GM21576 (cell line): Measurements from ENCODE around the gene PSME2.

Experiments used
- ATAC-seq: cut with Tn5 transposase; IDR thresholded peaks from one replicate; pipeline ENCODE4 v1.9.1; 2021; ENCODE audit warnings: mild to moderate bottlenecking, moderate library complexity; ENCODE audit not compliant: unreplicated experiment

The PSME2 gene

GRCh38 chr14:24156840-24157239 lies 10.4 kb upstream of the PSME2 start:
- no peak for ATAC-seq

GRCh38 chr14:24155100-24155499 lies 8.7 kb upstream of the PSME2 start:
- no peak for ATAC-seq

- ATAC-seq: no peak
These were observed 5.1 kb upstream of the PSME2 start for GRCh38 chr14:24151404-24152080.

- no peak for ATAC-seq
These were observed 4.6 kb upstream of the PSME2 start for GRCh38 chr14:24150993-24151392.

DNA sequence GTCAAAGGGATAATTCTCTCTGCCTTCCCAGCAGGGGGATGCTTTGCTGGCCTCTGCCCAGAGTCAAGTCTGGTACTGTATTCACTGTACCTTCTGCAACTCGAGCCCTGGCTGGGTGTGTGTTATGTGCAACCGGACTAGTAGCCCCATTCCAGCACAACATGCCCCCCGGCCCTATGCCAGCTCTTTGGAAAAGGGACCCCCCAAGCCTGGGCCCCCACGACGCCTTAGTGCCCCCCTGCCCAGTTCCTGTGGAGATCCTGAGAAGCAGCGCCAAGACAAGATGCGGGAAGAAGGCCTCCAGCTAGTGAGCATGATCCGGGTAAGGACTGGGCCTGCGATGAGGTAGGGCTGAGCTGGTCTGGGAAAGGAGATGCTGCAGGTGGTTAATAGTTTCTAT lies 4.2 kb upstream of the PSME2 start:
- ATAC-seq: no peak

DNA sequence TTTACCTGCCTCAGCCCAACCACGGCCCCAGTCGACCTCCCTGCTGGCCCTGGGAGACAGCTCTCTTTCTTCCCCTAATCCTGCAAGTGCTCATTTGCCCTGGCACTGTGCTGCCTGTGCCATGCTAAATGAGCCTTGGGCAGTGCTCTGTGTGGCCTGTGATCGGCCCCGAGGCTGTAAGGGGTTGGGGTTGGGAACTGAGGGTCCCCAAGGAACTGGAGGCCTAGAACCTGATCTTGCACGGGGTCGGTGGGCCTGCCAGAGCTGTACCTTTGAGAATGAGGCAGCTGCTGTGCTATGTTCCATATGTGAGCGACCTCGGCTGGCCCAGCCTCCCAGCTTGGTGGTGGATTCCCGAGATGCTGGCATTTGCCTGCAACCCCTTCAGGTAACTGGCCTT lies 3.7 kb upstream of the PSME2 start:
- no peak for ATAC-seq

GRCh38 chr14:24149302-24149969 lies 3.0 kb upstream of the PSME2 start:
- no peak for ATAC-seq

- ATAC-seq: no peak
These were observed 1.5 kb upstream of the PSME2 start for GRCh38 chr14:24147761-24148428.

GRCh38 chr14:24146978-24147760 lies 759 bp upstream of the PSME2 start, which contains the start of gene RNF31:
Gene RNF31, plus strand, starts transcription at chr14:24147498. Its CDS starts 201 bp downstream, at chr14:24147699.
- ATAC-seq: peak; percentile 85

DNA sequence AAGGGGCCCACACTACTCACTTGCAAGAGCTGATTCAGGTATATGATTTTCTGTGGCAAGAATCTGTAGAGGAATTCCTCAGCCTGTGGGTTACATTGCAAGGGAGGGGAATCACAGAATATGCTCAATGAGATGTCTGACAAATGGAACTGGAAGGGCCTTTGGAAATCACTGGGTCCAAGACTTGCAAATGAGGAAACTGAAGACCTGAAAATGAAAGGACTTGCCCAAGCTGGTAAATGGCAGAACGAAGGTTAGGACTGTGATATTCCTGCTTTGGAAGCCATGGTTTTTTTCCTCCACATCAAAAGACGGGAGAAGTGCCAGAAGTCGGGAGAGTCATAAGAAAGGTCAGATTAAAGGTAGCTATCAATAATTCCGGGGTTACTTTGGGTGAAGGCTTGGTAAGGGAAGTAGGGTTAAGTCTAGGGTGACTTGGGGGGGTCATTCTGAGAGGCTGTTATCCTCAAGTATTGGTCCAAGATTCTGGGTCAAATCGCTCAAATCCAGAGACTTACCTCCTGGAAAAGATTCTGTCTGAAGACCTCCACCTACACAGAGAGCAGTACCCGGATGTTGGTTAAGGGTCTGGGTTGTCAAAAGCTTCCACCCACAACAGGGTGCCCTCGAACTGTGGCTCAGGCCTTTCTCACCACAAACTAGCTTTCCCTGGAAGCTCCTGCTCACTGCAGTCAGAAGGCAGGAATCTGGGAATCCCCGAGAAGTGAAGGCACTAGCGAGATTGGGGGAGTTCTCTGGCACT lies 539 bp downstream of the PSME2 start:
- ATAC-seq: no peak

DNA sequence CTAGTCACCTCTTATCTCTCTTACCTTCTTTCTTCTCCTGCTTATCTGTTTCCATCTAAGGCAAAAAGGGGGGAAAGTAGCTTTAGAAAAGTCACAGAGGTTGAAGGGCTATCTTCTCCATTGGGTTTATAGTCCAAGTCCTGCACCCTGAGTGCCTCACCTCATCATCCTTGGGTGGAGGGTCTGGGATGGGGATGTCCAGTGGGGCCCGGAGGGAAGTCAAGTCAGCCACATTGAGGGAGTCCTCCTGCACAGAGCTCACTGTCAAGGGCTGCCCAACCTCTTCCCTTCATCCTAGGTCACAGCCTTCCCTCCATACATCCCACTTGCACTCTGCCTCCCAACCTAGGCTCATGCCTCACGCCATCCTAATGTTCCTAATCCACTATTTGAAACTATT lies 1.2 kb downstream of the PSME2 start:
- ATAC-seq: no peak

DNA sequence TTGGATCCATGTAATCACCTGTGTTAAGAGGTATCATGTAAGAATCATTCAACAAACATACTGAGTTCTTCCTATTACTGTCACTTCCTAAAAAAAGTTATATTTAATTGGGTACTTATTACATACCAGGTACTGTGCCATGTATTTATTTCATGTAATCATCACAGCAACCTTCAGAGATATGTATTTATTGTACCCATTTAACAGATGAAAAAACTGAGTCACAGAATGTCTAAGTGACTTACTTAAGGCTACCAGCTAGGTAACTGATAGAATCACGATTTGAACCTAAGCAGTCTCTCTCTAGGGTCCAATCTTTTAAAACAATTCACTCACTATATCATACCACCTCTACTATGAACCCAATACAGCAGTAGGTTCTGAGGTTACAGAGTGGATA lies 2.0 kb downstream of the PSME2 start:
- no peak for ATAC-seq

- ATAC-seq: no peak
These were observed 2.9 kb downstream of the PSME2 start for GRCh38 chr14:24143511-24143910.

DNA sequence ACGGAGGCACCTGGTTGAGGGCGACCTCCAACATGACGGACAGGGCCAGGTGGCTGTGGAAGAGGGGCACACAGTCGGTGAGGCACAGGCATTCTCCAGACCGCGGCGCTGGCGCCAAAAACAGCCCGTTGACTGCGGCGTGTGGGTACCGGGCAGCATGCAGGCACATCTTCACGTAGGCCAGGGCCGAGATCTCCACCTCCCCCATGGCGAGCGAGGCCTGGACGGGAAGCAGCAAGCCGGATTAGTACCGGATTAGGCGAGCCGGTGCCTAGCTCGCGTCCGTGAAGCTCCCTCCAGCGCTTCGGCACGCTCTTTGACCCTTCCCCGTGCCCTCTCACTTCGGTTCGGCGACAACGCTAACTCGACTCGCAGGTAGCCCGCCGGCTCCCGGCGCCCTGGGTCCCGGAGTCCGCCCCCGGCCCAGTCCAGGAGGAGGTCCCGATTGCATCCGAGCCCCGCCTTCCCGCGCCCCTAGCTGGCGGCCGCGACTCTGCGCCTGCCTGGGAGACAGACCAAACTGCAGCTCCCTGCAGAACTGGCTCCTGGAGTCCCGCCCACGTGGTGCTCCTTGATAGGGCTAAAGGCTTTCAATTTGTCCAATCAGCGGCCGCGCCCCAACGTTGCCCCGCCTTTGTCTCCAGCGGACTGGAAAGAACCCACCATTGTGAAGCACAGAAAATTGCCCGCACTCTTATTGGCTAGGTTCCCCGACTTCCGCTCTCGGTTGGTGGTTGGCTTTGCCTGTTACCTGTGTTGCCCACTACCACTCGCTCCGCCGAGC lies 5.1 kb downstream of the PSME2 start, which contains the start of gene EMC9:
Gene EMC9 (minus strand): TSS at position 495 of the 784 bp plus-strand sequence. CDS start 287 bp downstream, at position 208.
- ATAC-seq: peak; percentile 85

- no peak for ATAC-seq
These were observed 7.0 kb downstream of the PSME2 start for GRCh38 chr14:24139272-24139934.

DNA sequence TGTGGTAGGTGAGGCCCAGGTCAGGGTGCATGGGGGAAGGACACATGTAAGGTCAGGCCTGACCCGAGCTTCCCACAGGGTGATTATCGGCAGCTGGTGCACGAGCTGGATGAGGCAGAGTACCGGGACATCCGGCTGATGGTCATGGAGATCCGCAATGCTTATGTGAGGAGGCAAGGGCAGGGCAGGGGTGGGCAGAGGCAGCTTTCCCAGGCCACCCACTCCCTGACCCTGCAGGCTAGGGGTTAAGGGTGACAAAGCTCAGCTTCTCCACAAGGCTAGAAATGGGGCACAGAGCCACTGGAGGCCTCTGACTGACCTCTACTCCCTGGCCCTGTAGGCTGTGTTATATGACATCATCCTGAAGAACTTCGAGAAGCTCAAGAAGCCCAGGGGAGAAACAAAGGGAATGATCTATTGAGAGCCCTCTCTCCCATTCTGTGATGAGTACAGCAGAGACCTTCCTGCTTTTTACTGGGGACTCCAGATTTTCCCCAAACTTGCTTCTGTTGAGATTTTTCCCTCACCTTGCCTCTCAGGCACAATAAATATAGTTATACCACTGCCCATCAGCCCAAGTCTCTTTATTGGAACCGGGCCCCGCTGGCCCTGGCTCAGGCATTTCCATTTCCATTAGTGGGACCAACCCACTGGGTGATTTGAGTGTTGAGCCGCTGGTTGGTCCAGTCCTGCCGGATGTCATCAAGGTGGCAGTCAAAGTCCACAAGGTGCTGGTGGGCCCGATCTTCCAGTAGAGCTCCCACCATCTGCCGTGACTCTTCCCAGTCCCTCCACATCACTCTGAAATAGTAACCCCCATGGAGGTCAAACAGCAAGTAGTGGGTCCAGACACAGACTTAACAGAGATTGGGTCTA lies 7.8 kb downstream of the PSME2 start:
- no peak for ATAC-seq

DNA sequence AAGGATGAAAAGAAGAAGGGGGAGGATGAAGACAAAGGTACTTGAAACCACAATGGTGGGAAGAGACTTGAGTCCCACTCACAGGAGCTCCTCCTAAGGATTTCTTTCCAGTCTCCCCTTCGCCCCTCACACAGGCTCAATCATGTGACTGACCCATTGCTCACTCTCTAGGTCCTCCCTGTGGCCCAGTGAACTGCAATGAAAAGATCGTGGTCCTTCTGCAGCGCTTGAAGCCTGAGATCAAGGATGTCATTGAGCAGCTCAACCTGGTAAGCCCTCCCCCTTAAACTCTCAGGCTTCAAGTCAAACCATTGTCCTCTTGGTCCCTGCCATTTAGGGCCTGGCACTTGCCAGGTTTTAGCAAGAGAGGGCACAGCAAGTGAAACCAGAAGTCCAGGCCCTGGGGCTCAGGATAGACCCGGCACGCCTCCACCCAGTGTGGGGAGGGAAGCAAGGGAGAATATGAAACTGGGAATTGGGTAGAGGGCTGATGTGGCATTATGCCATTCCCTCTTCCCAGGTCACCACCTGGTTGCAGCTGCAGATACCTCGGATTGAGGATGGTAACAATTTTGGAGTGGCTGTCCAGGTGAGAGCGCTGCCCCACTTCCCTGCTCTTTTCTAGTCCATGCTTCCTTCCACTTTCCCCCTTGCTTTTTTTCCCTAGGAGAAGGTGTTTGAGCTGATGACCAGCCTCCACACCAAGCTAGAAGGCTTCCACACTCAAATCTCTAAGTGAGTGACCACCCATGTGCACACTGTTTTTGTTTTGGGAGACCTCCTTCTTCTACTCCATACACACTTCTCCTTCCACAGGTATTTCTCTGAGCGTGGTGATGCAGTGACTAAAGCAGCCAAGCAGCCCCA lies 8.6 kb downstream of the PSME2 start:
- no peak for ATAC-seq
